ENCODE data around the gene TYRO3.
"Not testable (repeated sequence)": the region's sequence is repeated elsewhere in the genome, so short reads cannot be mapped to it uniquely, and the experiment has no call there.

The TYRO3 gene

GRCh38 chr15:41554343-41554742 lies 4.7 kb upstream of the TYRO3 start:
- no peak for DNase-seq (ENCODE audit: low spot score)

- DNase-seq (ENCODE audit: low spot score): no peak
These were observed 4.1 kb upstream of the TYRO3 start for GRCh38 chr15:41554915-41555314.

- no peak for DNase-seq (ENCODE audit: low spot score)
These were observed 2.3 kb upstream of the TYRO3 start for GRCh38 chr15:41556677-41557076.

- DNase-seq (ENCODE audit: low spot score): peak; percentile 88
These were observed 1.2 kb upstream of the TYRO3 start for GRCh38 chr15:41557673-41558399.

- no peak for DNase-seq (ENCODE audit: low spot score)
These were observed 299 bp downstream of the TYRO3 start for GRCh38 chr15:41559239-41559782.

GRCh38 chr15:41560572-41560874 lies 1.5 kb downstream of the TYRO3 start:
- DNase-seq (ENCODE audit: low spot score): no peak

- DNase-seq (ENCODE audit: low spot score): peak; percentile 34
These were observed 2.2 kb downstream of the TYRO3 start for GRCh38 chr15:41561104-41561776.

GRCh38 chr15:41561777-41562145 lies 2.7 kb downstream of the TYRO3 start:
- DNase-seq (ENCODE audit: low spot score): peak; percentile 93

GRCh38 chr15:41562244-41562643 lies 3.2 kb downstream of the TYRO3 start:
- DNase-seq (ENCODE audit: low spot score): no peak

GRCh38 chr15:41562784-41563198 lies 3.8 kb downstream of the TYRO3 start:
- peak; percentile 25 for DNase-seq (ENCODE audit: low spot score)

GRCh38 chr15:41564286-41564959 lies 5.4 kb downstream of the TYRO3 start:
- peak; percentile 86 for DNase-seq (ENCODE audit: low spot score)

GRCh38 chr15:41564960-41565502 lies 6.0 kb downstream of the TYRO3 start:
- no peak for DNase-seq (ENCODE audit: low spot score)

GRCh38 chr15:41565702-41566101 lies 6.7 kb downstream of the TYRO3 start:
- DNase-seq (ENCODE audit: low spot score): no peak

GRCh38 chr15:41566121-41566885 lies 7.3 kb downstream of the TYRO3 start:
- no peak for DNase-seq (ENCODE audit: low spot score)

- no peak for DNase-seq (ENCODE audit: low spot score)
These were observed 8.2 kb downstream of the TYRO3 start for GRCh38 chr15:41567261-41567660.

- DNase-seq (ENCODE audit: low spot score): no peak
These were observed 8.8 kb downstream of the TYRO3 start for GRCh38 chr15:41567862-41568261.

- DNase-seq (ENCODE audit: low spot score): peak; percentile 89
These were observed 9.5 kb downstream of the TYRO3 start for GRCh38 chr15:41568350-41569017.

GRCh38 chr15:41569232-41569631 lies 10.2 kb downstream of the TYRO3 start:
- DNase-seq (ENCODE audit: low spot score): not testable (repeated sequence)

- no peak for DNase-seq (ENCODE audit: low spot score)
These were observed 11.8 kb downstream of the TYRO3 start for GRCh38 chr15:41570764-41571163.

- DNase-seq (ENCODE audit: low spot score): peak; percentile 42
These were observed 12.9 kb downstream of the TYRO3 start for GRCh38 chr15:41571948-41572347.

- DNase-seq (ENCODE audit: low spot score): no peak
These were observed 13.9 kb downstream of the TYRO3 start for GRCh38 chr15:41572866-41573265.

Measured in pons (tissue), 1 donor.